GM19023 (cell line): ENCODE results near the gene AFF1.
"Not testable (repeated sequence)": the region's sequence is repeated elsewhere in the genome, so short reads cannot be mapped to it uniquely, and the experiment has no call there.

ENCODE experiments used
- ATAC-seq: cut with Tn5 transposase; IDR thresholded peaks from one replicate; pipeline ENCODE4 v1.9.1; 2021; ENCODE audit warnings: mild to moderate bottlenecking, moderate library complexity; ENCODE audit not compliant: unreplicated experiment

AFF1 gene

DNA sequence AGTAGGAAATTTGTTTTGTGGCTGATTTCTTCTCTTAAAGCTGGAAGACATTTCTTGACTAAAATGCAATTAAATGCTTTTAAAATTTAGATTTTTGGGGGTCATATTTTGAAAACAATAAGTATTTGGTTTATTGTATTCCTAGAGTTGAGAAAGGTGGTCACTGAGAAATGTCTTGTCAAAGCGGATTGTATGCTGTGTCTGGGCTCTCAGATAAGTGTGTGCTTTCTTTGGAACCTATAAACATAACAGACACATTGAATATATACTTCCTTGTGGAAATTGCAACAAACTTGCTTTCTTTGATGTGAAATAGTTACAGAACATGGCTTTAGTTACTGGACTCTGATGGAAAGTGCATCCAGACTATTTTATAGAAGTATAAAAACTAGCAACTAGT is 75.4 kb downstream of the AFF1 start:
- ATAC-seq, result no peak

DNA sequence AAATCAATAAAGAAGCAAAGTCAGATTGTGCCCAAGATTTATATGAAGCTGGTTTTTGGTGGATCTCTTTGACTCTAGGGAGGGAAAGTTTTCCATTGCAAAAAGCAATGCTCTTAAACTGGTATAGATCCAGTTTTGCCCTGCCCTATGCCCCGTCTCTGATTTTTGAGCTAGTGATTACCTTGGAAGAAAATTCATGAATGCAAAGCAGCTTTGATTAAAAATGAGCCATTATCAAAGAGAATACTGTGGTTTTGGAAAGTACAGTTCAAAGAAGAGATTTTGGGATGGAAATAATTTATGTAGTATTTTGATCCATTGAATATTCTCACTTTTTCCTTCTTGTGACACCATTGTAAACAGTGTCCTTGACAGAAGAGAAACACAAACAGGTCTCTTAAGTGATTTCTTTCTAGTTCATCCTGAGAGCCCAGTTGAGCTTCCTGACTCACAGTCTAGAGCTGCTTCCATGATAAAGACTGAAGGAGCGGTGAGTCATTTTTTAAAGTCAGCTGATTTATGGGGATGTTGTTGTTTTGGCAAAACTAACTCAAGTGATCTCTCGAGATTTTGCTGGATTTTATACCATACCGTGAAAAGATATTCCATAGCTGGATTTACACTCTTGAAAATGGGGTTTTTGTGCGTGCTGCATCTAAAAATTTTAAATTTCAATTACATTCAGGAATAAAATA is 76.7 kb downstream of the AFF1 start:
- no peak for ATAC-seq

DNA sequence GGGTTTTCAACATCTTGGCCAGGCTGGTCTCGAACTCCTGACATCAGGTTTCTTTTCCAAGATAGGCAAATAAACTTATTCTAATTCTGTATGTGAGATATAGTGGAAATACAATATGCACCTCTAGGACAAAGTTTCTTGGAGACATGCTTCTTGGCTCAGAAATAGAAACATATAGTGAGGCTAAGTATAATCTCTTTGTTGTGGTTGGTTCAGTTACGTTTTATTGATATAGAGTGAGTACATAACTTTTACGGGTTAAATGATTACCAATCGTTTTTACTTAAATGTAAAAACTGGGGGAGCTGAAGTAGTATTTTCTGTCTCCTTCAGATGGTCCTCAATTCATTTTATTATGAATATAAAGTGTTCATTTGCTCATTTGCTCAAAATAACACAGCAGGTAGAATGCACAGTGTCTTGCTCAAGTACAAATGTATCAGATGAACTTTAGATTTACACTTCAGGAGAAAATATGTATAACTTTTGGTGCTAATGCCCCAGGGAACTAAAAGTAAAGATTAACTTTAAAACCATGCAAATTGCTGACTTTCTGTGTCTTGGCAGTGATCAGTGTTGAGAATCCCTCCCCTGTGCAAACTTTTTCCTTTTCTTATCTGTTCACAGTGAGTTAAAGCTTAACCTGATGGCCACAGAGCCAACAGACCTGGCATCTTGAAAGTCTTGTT is 77.6 kb downstream of the AFF1 start:
- peak; percentile 60 for ATAC-seq

DNA sequence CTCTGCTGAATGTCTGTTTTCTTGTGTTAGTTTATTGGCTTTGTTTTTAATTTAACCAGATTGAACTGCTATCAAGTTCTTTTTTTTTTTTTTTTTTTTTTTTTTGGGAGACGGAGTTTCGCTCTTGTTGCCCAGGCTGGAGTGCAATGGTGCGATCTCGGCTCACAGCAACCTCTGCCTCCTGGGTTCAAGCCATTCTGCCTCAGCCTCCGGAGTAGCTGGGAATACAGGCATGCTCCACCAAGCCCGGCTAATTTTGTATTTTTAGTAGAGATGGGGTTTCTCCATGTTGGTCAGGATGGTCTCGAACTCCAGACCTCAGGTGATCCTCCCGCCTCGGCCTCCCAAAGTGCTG is 78.1 kb downstream of the AFF1 start:
- ATAC-seq, result not testable (repeated sequence)

DNA sequence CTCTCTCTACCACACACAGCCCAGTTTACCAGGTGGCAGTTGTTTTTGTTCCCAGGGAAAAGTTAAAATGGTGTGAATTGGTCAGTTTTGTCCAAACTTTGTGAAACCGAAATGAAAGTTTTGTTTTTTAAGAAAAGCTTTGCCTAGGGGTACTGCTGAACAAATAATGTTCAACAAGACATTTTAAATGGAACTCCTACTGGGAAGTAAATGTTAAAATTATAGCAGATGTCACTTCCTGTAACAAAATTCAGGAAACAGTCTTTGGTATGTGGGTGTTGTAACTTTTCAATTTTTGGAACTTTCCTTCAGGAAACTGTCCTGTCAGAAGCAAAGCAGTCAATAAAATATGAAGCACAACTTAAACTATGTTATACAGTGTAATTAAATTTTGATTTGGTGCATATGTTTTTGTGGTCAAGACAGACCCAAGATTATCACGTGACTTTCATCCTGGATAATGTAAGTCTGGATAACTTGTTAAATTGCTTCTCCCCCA is 79.5 kb downstream of the AFF1 start:
- ATAC-seq, result no peak

DNA sequence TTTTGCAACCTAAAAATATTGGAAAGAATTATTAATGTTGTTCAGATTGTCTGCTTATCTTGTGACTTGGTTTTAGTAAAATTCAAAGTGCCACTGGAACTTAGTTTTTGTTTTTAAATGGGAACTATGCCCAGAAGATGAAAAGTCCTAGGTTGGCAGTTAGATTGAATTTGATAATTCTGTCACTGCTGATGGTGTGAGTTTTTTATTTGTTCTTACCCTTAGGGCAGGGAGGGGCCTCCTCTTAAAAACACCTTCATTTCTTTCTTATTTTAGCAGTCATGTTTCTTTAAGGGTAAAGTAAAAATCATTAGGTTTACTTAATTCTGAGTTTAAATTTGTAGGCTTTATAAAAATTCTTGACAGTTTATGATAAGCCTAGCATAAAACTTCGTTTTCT is 80.6 kb downstream of the AFF1 start:
- ATAC-seq, result no peak

DNA sequence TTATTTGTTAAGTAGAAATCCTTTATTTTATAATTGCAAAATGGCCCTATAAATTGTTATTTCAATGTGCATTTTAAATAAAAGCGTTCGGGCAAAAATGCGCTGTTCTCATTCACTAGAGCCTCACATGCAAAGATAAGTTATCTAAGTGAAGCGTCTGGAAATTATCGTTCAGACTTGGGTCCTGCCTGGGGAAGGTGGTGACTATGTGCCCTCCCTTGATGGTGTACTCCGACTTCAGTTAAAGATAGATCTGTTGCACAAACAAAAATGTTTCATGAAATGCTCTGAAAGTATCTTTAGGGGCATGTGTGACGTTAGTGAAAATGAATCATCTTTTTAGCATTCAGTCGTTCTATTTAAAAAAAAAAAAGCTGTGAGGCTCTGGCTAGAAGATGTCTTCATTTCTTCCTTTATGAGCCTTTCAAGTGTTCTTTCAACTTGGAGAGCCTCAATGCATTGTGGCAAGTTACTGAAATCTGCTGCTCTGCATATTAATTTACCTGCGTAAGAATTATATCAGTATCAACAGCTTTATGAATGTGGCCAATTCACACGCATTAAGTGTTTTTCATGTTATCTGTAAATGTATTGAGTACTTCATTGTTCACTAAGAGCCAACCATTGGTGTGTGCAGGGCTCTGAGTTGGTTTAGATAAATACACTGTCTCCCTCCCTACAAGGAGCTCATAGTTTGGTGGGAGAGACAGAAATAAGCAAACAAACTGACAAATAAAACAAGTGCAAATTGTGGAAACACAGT is 83.0 kb downstream of the AFF1 start:
- no peak for ATAC-seq

DNA sequence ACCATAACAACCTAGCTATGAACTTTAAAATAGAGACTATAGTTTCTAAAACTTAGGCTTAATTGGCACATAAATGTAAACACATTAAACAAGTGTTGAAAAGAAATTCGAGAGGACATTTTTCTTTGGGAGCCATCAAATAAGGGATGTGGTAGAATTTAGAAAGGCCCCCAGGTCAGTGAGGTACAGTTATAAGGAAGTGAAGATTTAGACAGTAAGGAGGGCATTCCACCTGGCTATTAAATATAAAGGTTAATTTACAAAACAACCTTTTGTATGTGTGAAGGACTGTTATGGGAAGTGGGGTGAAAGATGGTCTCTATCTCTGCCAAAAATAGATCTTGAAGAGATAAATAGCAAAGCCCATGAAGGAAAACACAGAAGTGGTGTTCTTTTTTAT is 83.9 kb downstream of the AFF1 start:
- ATAC-seq, result no peak

DNA sequence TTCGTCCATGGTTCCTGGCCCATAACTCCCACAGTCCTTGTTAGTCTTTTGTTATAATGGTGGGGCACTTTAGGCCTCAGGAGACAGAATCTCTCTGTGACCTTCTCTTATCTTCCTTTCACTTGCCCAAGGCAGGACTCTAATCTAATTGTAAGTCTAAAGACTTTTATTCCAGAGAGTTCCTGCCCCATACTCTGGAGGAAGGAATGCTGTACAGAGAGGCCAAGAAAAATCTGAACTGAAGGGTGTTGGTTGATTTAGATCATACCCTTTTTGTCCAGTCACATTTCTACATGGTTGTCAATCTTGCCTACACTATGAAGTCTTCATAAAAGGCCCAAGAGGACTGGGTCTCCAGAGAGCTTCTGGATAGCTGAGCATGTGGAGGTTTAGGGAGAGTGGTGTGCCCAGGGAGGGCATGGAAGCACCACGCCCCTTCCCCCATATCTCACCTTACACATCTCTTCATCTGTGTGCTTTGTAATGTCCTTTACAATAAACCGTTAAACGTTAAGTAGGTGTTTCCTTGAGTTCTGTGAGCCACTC is 84.5 kb downstream of the AFF1 start:
- ATAC-seq, result no peak

DNA sequence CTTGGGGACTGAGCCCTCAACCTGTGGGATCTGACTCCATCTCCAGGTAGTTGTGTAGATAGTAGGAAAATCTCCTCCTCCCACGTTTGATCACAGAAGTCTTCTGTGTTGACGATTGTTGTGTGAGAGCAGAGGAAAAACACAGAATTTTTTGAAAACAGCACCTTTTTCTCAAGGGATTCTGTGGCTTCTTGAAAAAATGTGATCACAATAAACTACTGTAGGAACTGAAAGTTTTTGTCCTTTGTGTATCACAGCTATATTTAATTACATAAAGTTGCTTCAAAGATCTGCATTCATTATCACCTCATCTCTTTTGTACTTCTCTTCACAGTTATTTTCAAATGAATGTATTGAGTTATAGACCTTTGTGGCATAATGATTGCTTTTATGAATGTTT is 85.1 kb downstream of the AFF1 start:
- ATAC-seq, result no peak

DNA sequence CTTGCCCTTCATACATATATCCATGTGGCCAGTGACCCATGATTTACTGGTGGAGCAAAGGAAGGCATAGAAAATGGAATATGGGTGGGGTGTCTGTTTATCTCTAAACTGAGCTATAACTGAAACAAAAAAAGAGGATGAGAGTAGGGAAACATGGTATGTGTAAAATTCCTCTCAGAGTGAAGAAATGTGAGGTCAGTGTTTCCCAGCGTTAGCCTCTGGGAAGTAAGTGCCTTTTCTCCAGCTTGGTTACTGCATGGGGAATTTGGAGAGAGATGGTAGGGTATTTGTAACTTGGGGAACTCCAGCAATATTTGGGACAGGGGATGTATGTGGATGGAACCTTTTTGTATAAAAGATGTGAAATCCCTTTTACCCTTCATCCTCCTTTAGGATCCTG is 89.4 kb downstream of the AFF1 start:
- ATAC-seq, result no peak

DNA sequence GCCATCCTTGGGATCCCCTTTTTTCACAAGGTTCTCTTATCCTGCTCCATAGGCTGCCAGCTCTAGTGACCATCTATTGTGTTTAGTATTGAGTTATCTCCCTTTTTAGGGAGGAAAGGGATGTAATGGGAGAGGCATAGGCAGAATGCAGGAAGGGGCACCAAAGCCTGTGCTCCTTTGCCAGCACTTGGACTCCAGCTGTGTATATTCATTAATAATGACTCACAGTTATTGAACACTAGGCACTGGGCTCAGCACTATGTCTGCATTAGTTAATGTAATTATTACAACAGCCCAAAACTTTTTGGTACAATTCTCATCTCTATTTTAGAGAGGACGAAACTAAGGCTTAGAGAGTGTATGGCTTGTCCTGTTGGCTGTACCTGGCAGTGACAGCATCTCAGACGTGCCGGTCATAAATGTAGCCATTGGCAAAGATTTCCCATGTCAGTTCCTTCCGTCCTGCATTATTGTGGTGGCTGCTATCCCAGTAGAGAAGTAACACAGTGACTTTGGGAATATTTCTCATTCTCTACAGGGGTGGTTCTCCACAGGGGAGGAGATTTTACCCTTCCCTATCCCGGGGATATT is 90.3 kb downstream of the AFF1 start:
- no peak for ATAC-seq

DNA sequence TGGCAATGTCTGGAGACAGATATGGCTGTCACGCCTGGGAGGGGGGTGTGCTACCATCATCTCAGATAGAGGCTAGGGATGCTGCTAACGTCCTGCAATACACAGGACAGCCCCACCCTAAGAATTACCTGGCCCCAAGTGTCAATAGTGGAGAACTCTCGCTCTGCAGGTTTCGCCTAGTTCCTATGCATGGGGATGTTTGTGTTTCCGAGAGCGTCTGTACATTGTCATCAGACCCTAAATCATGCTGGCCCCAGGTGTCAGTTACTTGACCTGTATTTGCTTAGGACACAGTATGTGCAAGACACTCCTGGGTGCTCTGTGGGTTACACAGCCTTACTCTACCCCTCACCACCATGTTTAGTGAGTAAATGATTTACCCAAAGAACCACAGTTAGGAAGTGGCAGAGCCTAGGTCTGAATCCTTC is 90.8 kb downstream of the AFF1 start:
- peak; percentile 66 for ATAC-seq

DNA sequence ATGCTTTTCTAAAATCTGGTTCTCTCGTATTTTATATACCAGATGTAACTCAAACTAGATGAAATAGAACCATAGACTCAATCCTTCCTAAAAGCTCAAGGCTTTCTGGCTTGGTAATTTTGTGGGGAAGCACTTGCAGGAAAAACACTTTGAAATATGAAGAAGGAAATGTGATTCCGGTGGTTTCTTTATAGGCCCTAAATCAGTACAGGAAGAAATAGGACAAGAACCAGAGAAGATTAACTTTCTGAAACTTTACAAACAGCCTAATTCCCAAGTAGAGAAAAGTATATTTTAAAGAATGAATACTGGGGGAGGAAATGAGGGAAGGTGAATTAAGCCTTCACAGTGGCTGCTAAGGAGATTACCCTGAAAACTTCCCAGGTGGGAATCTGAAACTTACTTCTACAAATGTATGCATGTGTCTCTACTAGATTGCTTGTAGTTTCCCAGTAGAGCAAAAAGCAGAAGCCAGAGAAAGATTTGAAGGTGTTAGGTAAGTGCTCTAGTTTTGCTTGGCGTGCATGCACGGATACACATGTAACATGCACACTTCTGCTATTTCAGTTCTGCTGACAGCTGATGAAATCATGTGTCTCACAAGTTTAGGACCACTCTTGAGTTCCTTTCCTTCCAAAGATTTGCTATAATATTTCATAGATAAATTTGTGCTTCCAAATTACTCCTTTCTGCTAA is 92.1 kb downstream of the AFF1 start:
- ATAC-seq, result peak; percentile 71

DNA sequence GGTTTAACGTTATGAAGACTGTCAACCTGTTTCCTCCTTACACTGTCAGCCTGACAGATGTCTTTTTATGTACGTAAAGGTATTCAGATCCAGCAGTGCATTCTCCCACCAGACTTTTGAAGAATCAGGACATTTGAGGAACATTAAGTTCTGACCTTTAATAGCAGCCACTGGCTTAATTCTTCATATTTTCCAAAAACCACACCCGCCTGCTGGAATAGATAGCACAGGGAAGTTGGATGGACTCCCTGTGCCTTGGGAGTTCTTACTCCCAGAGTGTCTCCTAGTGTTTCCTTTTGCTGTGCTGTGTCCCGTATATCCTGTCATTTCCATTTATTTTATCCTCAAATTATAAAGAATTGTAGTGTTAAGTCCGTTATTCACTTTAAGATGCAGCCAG is 94.5 kb downstream of the AFF1 start:
- ATAC-seq, result no peak

DNA sequence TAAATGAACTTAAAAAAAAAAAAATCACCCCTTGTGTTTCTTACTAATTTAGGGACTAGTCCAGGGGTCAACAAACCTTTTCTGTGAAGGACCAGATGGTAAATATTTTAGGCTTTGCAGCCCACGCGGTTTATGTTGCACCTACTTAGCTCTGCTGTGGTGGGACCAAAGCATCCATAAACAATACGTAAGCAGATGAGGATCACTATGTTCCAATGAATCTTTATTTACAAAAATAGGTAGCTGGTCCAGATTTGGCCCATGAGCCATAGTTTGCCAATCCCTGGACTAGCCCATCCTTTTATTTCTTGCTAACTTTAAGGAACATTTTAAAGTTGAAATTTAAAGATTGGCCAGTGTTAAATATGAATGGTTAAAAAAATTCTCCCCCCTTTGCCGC is 95.3 kb downstream of the AFF1 start:
- no peak for ATAC-seq

DNA sequence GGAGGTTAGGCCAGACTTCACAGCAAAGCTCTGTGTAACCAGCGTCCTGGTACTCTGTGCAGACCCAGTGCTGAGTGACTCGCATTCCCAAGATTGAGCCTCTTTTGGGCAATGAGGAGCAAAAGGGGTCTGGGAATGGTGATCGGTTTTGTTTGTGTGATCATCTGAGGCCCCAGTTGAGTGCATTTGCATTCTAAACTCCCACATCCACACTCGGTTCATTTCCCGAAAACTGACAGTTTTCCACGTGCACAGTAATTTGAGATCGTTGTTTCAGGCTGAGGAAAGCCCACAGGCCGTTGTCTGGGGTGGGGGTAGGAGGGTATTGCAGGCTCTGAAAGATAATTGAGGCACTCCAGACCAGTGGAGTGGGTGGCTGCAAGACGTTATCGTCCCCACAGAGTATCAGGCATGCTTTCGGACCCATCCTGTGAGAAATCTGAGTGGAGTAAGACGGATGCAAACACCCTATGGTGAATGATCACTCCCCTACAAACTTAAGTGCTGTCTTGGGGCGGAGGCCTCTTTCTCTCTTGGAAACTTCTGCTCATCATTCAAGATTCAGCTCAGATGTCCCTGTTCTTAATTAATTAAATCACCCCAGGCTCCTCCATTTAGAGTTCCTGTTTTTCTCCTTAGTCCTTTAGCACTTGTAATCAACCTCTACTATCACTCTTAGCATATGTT is 96.1 kb downstream of the AFF1 start:
- ATAC-seq, result no peak

DNA sequence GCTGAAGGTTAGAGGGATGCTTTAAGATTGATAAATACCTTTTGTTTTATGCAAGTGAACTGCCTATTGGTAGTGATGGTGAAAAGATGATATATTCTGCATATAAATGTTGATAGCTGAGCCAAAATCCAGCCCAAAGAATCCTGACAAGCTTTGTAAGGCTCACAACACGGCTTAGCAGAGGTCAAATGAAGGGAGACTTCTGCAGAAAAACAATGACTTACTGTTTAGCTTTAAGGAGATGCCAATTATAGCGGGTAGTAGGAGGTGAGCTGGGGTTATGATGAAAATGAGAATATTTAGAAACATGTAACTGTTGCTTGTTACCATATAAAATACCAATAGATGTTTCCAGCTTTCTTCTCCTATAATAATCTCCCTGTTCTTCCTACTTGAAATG is 97.1 kb downstream of the AFF1 start:
- ATAC-seq, result no peak

DNA sequence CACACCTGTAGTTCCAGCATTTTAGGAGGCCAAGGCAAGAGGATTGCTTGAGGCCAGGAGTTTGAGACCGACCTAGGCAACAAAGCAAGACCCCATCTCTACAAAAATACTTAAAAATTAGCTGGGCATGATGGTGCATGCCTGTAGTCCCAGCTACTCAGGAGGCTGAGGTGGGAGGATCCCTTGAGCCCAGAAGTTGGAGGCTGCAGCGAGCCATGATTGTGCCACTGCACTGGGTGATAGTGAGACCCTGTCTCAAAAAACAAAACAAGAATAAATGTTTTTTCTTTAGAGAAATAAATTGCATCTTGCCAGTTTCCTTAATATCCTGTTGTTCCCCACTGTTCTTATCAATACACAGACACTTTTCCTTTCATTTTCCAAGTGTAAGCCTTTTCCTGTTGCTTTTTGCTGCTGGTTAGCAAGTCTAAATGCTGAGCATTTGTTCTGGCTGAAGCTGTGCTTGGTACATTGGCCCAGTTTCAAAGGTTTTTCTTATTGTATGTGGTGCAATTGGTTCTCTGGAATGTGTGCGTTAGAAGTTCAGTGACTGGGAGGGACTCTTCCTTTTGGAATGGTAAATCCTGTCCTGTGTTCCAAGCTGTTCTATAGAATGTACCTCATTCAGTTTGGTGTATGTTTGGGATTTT is 98.2 kb downstream of the AFF1 start:
- no peak for ATAC-seq

DNA sequence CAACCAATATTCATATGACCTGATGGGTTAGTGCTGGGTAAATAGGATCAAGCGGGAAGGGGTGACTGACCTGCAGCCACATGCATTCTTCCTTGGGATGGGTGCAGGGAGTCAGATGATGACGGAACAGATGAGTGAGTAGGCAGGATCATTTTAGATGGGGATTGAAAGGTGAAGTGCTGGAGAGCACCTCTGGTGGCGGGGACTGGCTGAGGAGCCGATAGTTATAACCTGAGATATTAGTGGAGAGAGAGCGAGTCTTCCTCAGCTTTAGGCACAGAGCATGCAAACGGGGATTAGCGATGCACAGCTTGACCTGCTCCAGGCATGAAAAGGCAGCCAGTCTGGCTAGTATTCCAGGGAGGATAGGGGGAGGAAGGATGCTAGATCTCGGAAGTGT is 99.1 kb downstream of the AFF1 start:
- no peak for ATAC-seq
